HK-2 (cell line): ENCODE results near the gene LRRC49.
"Not testable (repeated sequence)": the region's sequence is repeated elsewhere in the genome, so short reads cannot be mapped to it uniquely, and the experiment has no call there.

ENCODE experiments used
- DNase-seq: peaks from one replicate; pipeline ENCODE4 v3.0.0-alpha.2; 2018; ENCODE audit not compliant: unreplicated experiment

Gene LRRC49

GRCh38 chr15:70892002-70892911, at the start of gene LRRC49, which contains the start of gene THAP10:
Gene LRRC49, plus strand, starts transcription at chr15:70892826. Its CDS starts 69 bp downstream, at chr15:70892895.
Gene THAP10, minus strand, starts transcription at chr15:70892433. Its CDS starts 161 bp downstream, at chr15:70892272.
- DNase-seq, result peak; percentile 86

GRCh38 chr15:70845602-70846360, 46.8 kb upstream of the LRRC49 start:
- no peak for DNase-seq

- DNase-seq, result no peak
These were observed 40.7 kb upstream of the LRRC49 start for GRCh38 chr15:70851889-70852288.

GRCh38 chr15:70852501-70853317, 39.9 kb upstream of the LRRC49 start:
- DNase-seq, result peak; percentile 7

GRCh38 chr15:70853318-70853972, 39.2 kb upstream of the LRRC49 start:
- peak; percentile 48 for DNase-seq

GRCh38 chr15:70853973-70854665, 38.5 kb upstream of the LRRC49 start, which contains the start of gene LARP6:
Gene LARP6, minus strand, starts transcription at chr15:70854157. Its CDS starts 69 bp downstream, at chr15:70854088.
- peak; percentile 41 for DNase-seq

- DNase-seq, result no peak
These were observed 38.0 kb upstream of the LRRC49 start for GRCh38 chr15:70854666-70854976.

GRCh38 chr15:70855764-70856163, 36.9 kb upstream of the LRRC49 start:
- DNase-seq, result no peak

GRCh38 chr15:70856177-70856883, 36.3 kb upstream of the LRRC49 start:
- DNase-seq, result no peak

GRCh38 chr15:70856884-70857561, 35.6 kb upstream of the LRRC49 start:
- peak; percentile 45 for DNase-seq

- DNase-seq, result no peak
These were observed 34.9 kb upstream of the LRRC49 start for GRCh38 chr15:70857562-70858285.

- DNase-seq, result not testable (repeated sequence)
These were observed 33.9 kb upstream of the LRRC49 start for GRCh38 chr15:70858614-70859321.

GRCh38 chr15:70859322-70859908, 33.2 kb upstream of the LRRC49 start:
- no peak for DNase-seq

- DNase-seq, result no peak
These were observed 32.6 kb upstream of the LRRC49 start for GRCh38 chr15:70859998-70860397.

- peak; percentile 13 for DNase-seq
These were observed 29.0 kb upstream of the LRRC49 start for GRCh38 chr15:70863450-70864218.

- DNase-seq, result no peak
These were observed 25.5 kb upstream of the LRRC49 start for GRCh38 chr15:70866982-70867641.
